Ascending aorta (tissue), 2 donors: ENCODE data around the gene TAP2. TPM values are rescaled to one million over a fixed set of nuclear protein-coding genes. Genes with fewer than 3 reads are reported as not detected.

Experiments
- DNase-seq, 2 donors: peaks; one replicate each; pipeline ENCODE4 v3.0.0-alpha.2; 2019; ENCODE audit warnings: low spot score in 2 of 2
- H3K27ac ChIP-seq, 2 donors: fragments of 200-600 bp; sonication (generic); one replicate each; pipeline ENCODE4 v1.5.1; 2016 to 2017; ENCODE audit warnings: mild to moderate bottlenecking in 1 of 2
- H3K27me3 ChIP-seq: fragments of 200-600 bp; sonication (generic); one replicate; pipeline ENCODE4 v1.5.1; 2017
- H3K36me3 ChIP-seq, 2 donors: fragments of 200-600 bp; sonication (generic); one replicate each; pipeline ENCODE4 v1.5.1; 2016
- H3K4me1 ChIP-seq, 2 donors: fragments of 200-600 bp; sonication (generic); one replicate each; pipeline ENCODE4 v1.5.1; 2016 to 2017; ENCODE audit warnings: mild to moderate bottlenecking in 1 of 2
- H3K4me3 ChIP-seq, 2 donors: fragments of 200-600 bp; sonication (generic); one replicate each; pipeline ENCODE4 v1.5.1; 2016 to 2017; ENCODE audit warnings: mild to moderate bottlenecking in 1 of 2
- H3K9me3 ChIP-seq, 2 donors: fragments of 200-600 bp; sonication (generic); one replicate each; pipeline ENCODE4 v1.5.1; 2016
- intact Hi-C: fragments of 100-400 bp; cut with DNase I; formaldehyde crosslinking; loops from one replicate; pipeline ENCODE4 v1.15.1; 2023
- total RNA-seq: library from RNA; depleted of rRNA; stranded (reverse); fragments of >200 nt; gene quantifications from one replicate; pipeline ENCODE4 v1.1.0, GENCODE V29; 2016
- TF ChIP-seq, protein P1 (sequence below), 3 experiments: fragments of 200-600 bp in 2 of 3; fragments of 450-650 bp in 1 of 3; sonication (generic) in 2 of 3; IDR thresholded peaks; one replicate each; pipeline ENCODE4 v1.5.1; 2016 to 2019; ENCODE audit warnings: antibody characterized with exemption in 3 of 3, mild to moderate bottlenecking in 1 of 3, moderate library complexity in 1 of 3

TAP2 gene
- total RNA-seq, 1 donor from 2014 or later = 26.7 TPM

DNA sequence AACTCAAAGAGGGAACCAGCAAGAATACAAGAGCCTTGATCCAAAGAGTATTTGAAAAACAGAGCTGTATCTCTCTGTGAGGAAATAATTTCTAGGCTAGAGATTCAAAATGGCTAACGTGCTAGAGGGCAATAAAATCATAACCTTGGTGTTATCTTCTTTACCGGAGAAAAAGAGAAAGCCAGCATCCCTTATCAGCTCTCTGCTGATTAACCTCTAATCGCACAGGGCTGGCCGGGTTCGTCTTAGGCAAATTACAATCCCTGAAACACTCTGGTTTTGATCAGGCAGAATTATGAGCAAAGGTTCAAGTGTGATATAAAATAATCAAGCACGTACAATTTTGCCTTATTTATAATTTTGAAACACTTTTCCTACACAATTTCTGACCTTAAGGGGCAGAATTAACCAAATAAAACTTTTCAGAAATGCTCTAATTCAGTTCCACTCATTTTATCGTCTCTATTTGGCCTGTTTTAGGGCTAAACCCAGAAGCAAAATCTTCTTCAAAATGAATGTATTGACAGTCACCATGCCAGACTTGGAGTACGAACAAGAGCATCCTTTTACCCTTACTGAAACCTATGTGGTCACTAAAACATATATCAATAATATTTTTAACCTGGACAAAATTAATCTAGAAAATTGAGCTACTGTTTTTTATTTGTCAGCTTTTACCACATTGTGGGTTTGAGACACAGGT, 29.2 kb upstream of the TAP2 start:
- intact Hi-C loops = loop anchor here (1.0 to 5.0 kb wide), 2 partner anchors 29 to 40 kb away; partner anchors contain the start of gene TAP2
- no peaks in the 10 kb centered on the region for H3K4me1 ChIP-seq
- no peak overlapping the region for H3K27ac ChIP-seq
- H3K36me3 ChIP-seq = no peaks in the 10 kb centered on the region
- no peak overlapping the region for H3K4me3 ChIP-seq
- no peak for DNase-seq
- no peaks in the 10 kb centered on the region for H3K27me3 ChIP-seq
- no peaks in the 10 kb centered on the region for H3K9me3 ChIP-seq
- TF ChIP-seq, protein P1, sequence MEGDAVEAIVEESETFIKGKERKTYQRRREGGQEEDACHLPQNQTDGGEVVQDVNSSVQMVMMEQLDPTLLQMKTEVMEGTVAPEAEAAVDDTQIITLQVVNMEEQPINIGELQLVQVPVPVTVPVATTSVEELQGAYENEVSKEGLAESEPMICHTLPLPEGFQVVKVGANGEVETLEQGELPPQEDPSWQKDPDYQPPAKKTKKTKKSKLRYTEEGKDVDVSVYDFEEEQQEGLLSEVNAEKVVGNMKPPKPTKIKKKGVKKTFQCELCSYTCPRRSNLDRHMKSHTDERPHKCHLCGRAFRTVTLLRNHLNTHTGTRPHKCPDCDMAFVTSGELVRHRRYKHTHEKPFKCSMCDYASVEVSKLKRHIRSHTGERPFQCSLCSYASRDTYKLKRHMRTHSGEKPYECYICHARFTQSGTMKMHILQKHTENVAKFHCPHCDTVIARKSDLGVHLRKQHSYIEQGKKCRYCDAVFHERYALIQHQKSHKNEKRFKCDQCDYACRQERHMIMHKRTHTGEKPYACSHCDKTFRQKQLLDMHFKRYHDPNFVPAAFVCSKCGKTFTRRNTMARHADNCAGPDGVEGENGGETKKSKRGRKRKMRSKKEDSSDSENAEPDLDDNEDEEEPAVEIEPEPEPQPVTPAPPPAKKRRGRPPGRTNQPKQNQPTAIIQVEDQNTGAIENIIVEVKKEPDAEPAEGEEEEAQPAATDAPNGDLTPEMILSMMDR (IDR thresholded peaks at IDR 0.05) = no peak

DNA sequence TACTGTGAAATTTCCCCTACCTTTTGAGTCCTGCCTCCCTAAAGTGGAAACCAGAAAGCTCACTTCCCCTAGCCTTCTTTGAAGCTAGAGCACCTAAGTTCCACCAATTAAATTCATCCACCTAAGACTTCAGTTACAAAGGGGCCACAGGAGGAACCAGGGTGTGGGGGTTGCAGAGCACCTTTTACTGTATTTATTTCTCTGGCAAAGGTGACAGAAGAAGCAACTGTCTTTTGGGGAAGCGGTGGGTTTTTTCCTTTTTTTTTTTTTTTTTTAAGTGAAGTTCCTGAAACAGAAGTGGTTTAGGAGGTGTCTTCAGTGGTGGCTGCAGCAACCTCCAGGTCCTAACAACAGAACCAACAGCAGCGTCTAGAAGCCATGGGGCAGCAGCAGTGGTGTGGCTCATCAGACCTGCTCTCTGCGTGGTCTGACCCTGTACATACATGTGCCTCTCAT, 28.5 kb upstream of the TAP2 start:
- no peaks in the 10 kb centered on the region for H3K36me3 ChIP-seq
- no peak overlapping the region for H3K27ac ChIP-seq
- no peak for DNase-seq
- no peaks in the 10 kb centered on the region for H3K4me1 ChIP-seq
- no peaks in the 10 kb centered on the region for H3K9me3 ChIP-seq
- intact Hi-C loops = loop anchor here (5.0 kb wide), 1 partner anchor 40 kb away; no protein-coding TSS in a partner anchor
- no peaks in the 10 kb centered on the region for H3K27me3 ChIP-seq
- no peak overlapping the region for H3K4me3 ChIP-seq
- TF ChIP-seq, protein P1 (IDR thresholded peaks at IDR 0.05) = no peak

DNA sequence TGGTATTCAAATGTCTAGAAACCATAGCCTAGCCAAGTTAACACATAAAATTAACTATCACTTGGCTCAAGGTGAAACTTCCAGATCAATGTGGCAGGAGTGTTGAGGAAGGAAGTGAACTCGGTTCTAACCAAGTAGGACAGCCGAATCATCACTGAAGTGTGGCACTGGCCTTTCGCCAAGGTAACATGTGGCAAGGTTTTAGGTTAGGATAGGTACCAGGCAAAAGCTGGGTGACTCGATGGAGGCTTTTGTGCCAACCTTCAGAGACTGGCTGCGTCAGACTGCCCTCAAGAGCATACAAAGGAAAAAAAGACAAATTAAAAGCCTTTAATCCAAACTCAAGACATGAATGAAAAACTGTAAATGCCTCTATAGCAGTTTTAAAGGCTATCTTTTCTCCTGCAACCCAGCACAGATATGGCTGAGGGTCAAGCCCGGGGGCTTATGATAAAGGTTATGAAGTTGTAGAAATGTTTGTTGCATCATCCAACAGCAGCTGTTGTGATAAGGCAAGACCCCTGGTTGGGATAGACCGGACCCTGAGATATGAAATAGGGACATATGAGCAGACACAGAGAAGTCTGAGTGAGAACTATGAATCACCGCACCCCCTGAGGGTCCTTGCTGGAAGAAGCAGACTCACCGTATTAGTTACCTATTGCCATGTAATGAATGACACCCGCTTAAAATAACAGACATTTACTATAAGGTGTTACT, 27.3 kb upstream of the TAP2 start:
- Histone ChIP-seq H3K4me1 (no peaks in the 10 kb centered on the region), H3K4me3 (no peak overlapping the region), H3K27me3 (no peaks in the 10 kb centered on the region), H3K27ac (no peak overlapping the region), H3K9me3 (no peaks in the 10 kb centered on the region), H3K36me3 (no peaks in the 10 kb centered on the region)
- DNase-seq = no peak
- intact Hi-C loops = loop anchor here (5.0 kb wide), 1 partner anchor 39 kb away; no protein-coding TSS in a partner anchor
- TF ChIP-seq, protein P1 (IDR thresholded peaks at IDR 0.05) = no peak

DNA sequence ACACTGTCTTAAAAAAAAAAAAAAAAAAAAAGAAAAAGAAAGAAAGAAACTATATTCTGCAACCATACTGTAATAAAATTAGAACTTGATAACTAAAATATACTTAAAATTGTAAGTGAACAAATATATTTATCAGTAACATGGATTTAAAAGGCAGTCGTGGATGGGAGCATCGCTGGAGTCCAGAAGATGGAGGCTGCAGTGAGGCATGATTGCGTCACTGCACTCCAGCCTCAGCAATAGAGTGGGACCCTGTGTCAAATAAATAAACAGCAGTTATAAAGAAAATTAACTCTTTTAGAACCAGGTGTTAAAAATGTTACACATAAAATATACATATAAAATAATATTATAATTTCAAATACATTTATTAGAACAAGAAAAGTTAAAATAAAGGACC, 24.2 kb upstream of the TAP2 start:
- Histone ChIP-seq H3K27ac (no peak overlapping the region), H3K27me3 (no peaks in the 10 kb centered on the region), H3K4me3 (no peak overlapping the region), H3K36me3 (peaks cover 0 to 4% of the 10 kb centered on the region in 2 donors), H3K4me1 (no peaks in the 10 kb centered on the region), H3K9me3 (no peaks in the 10 kb centered on the region)
- TF ChIP-seq, protein P1 (IDR thresholded peaks at IDR 0.05) = no peak
- intact Hi-C loops = no loop called here
- no peak for DNase-seq

DNA sequence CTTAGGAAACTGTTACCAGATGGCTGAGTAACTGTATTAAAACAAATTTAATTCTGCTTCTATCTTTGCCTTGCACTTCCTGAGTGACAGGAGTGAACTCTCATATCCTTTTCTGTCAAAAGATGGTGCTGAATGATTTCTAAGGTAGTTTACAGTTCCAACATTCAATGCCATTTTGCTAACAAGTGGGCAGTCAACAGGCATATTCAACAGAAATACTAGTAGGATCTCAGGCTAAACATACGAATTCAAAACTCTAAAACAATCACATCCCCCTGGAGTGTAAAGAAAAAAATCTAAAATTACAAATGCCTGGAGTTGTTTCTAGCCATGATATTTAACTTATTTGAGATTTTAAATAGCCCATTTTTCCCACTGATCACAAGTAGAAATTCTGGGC, 22.1 kb upstream of the TAP2 start:
- Histone ChIP-seq H3K27me3 (no peaks in the 10 kb centered on the region), H3K36me3 (peaks cover 0 to 4% of the 10 kb centered on the region in 2 donors), H3K27ac (no peak overlapping the region), H3K9me3 (no peaks in the 10 kb centered on the region), H3K4me1 (no peaks in the 10 kb centered on the region), H3K4me3 (no peak overlapping the region)
- intact Hi-C loops = no loop called here
- DNase-seq = no peak
- TF ChIP-seq, protein P1 (IDR thresholded peaks at IDR 0.05) = no peak
